Measurements from ENCODE around the gene VAC14. TPM values are rescaled to one million over a fixed set of nuclear protein-coding genes. Genes with fewer than 3 reads are reported as not detected.

The VAC14 gene
- total RNA-seq, 2 experiments from 2014 or later = 23.0 to 23.6 TPM

DNA sequence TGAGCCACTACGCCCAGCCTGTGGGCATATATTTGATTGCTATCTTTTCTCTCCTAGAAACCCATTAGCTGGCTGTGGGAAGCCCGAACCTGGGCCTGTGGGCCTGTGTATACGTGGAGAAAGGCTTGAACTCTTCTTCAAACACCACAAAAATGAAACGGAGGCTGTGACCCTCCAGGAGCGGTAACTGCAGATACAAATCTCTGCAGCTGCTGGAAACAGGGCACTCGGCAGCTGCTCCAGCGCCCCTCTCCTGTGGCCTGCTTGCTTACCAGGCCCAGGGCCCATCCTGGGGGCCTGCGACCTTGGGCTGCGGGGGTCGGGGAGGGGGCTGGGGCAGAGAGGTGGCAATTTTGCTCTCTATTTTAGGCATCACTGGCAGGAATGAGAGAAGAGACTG is 87.1 kb downstream of the VAC14 start:
- Histone ChIP-seq H3K9me3 (ENCODE audit: control insufficient read depth in 1 of 2, insufficient read depth in 1 of 2, low read length in 2 of 2) (no peaks in the 10 kb centered on the region), H3K27ac (ENCODE audit: low read depth in 1 of 2, low read length in 2 of 2) (no peak overlapping the region), H3K4me3 (ENCODE audit: low read length) (no peak overlapping the region), H3K4me1 (ENCODE audit: insufficient read depth, low read length) (no peaks in the 10 kb centered on the region), H3K27me3 (ENCODE audit: control insufficient read depth in 1 of 2, insufficient read depth in 2 of 2, low read length in 2 of 2) (no peaks in the 10 kb centered on the region), H3K36me3 (ENCODE audit: insufficient read depth, low read length) (peaks cover 19% of the 10 kb centered on the region)
- H3K9me3 Mint-ChIP-seq = no peaks in the 10 kb centered on the region
- TF ChIP-seq, protein P1, sequence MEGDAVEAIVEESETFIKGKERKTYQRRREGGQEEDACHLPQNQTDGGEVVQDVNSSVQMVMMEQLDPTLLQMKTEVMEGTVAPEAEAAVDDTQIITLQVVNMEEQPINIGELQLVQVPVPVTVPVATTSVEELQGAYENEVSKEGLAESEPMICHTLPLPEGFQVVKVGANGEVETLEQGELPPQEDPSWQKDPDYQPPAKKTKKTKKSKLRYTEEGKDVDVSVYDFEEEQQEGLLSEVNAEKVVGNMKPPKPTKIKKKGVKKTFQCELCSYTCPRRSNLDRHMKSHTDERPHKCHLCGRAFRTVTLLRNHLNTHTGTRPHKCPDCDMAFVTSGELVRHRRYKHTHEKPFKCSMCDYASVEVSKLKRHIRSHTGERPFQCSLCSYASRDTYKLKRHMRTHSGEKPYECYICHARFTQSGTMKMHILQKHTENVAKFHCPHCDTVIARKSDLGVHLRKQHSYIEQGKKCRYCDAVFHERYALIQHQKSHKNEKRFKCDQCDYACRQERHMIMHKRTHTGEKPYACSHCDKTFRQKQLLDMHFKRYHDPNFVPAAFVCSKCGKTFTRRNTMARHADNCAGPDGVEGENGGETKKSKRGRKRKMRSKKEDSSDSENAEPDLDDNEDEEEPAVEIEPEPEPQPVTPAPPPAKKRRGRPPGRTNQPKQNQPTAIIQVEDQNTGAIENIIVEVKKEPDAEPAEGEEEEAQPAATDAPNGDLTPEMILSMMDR (IDR thresholded peaks at IDR 0.05) = no peak
- H3K36me3 Mint-ChIP-seq (ENCODE audit: low read depth) = peaks cover 7% of the 10 kb centered on the region
- intact Hi-C loops (cut with DNase I, micrococcal nuclease) = no loop called here
- no peak for DNase-seq
- peaks cover 4% of the 10 kb centered on the region for H3K4me1 Mint-ChIP-seq (ENCODE audit: low read depth)
- ChIA-PET CTCF (no interaction called here), POLR2A (no interaction called here)
- no peak overlapping the region for H3K27ac Mint-ChIP-seq
- ATAC-seq (ENCODE audit: poor library complexity) = no peak
- no peak overlapping the region for H3K4me3 Mint-ChIP-seq
- H3K27me3 Mint-ChIP-seq = no peaks in the 10 kb centered on the region

- ChIA-PET CTCF (no interaction called here), POLR2A (no interaction called here)
- intact Hi-C loops (cut with DNase I, micrococcal nuclease) = no loop called here
- H3K4me1 Mint-ChIP-seq (ENCODE audit: low read depth) = peaks cover 4% of the 10 kb centered on the region
- Histone ChIP-seq H3K4me1 (ENCODE audit: insufficient read depth, low read length) (no peaks in the 10 kb centered on the region), H3K9me3 (ENCODE audit: control insufficient read depth in 1 of 2, insufficient read depth in 1 of 2, low read length in 2 of 2) (no peaks in the 10 kb centered on the region), H3K4me3 (ENCODE audit: low read length) (no peak overlapping the region), H3K27ac (ENCODE audit: low read depth in 1 of 2, low read length in 2 of 2) (no peak overlapping the region), H3K27me3 (ENCODE audit: control insufficient read depth in 1 of 2, insufficient read depth in 2 of 2, low read length in 2 of 2) (no peaks in the 10 kb centered on the region), H3K36me3 (ENCODE audit: insufficient read depth, low read length) (peaks cover 16% of the 10 kb centered on the region)
- no peaks in the 10 kb centered on the region for H3K27me3 Mint-ChIP-seq
- H3K27ac Mint-ChIP-seq = no peak overlapping the region
- no peak overlapping the region for H3K4me3 Mint-ChIP-seq
- no peaks in the 10 kb centered on the region for H3K9me3 Mint-ChIP-seq
- DNase-seq = no peak
- peaks cover 11% of the 10 kb centered on the region for H3K36me3 Mint-ChIP-seq (ENCODE audit: low read depth)
- TF ChIP-seq, protein P1 (IDR thresholded peaks at IDR 0.05) = no peak
- no peak for ATAC-seq (ENCODE audit: poor library complexity)
Observed at GRCh38 chr16:70713342-70713741, 87.6 kb downstream of the VAC14 start.

DNA sequence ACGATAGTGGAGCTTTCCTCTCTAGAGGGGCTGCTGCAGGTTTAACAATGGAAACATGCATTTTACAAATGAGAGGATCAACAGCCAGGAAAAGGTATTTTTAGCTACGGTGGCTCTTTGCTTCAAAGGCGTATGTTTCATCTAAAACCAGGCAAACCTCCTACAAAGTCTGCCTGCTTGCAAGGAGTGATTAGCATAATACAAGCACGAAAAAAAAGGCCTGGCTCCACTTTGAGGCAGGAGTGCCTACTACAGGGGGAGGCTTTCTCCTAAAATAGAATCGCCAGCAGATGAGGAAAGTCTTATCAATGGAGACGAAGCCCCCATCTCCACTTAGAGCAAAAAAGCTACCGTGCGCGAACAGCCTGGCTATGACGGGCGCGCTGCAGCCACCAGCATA is 88.0 kb downstream of the VAC14 start:
- Mint-ChIP-seq H3K9me3 (no peaks in the 10 kb centered on the region), H3K36me3 (ENCODE audit: low read depth) (peaks cover 15% of the 10 kb centered on the region), H3K4me3 (no peak overlapping the region), H3K4me1 (ENCODE audit: low read depth) (peaks cover 4% of the 10 kb centered on the region), H3K27ac (no peak overlapping the region), H3K27me3 (no peaks in the 10 kb centered on the region)
- no peak overlapping the region for H3K27ac ChIP-seq (ENCODE audit: low read depth in 1 of 2, low read length in 2 of 2)
- ChIA-PET POLR2A (no interaction called here), CTCF (no interaction called here)
- intact Hi-C loops (cut with DNase I, micrococcal nuclease) = no loop called here
- TF ChIP-seq, protein P1 (IDR thresholded peaks at IDR 0.05) = no peak
- no peaks in the 10 kb centered on the region for H3K27me3 ChIP-seq (ENCODE audit: control insufficient read depth in 1 of 2, insufficient read depth in 2 of 2, low read length in 2 of 2)
- H3K4me3 ChIP-seq (ENCODE audit: low read length) = no peak overlapping the region
- no peak for ATAC-seq (ENCODE audit: poor library complexity)
- H3K9me3 ChIP-seq (ENCODE audit: control insufficient read depth in 1 of 2, insufficient read depth in 1 of 2, low read length in 2 of 2) = no peaks in the 10 kb centered on the region
- H3K4me1 ChIP-seq (ENCODE audit: insufficient read depth, low read length) = no peaks in the 10 kb centered on the region
- peaks cover 16% of the 10 kb centered on the region for H3K36me3 ChIP-seq (ENCODE audit: insufficient read depth, low read length)
- DNase-seq = no peak

Data from CD4-positive, alpha-beta T cell (primary cell).